Breast epithelium (tissue), 4 donors: ENCODE data around the gene HSD11B1. TPM values are rescaled to one million over a fixed set of nuclear protein-coding genes. Genes with fewer than 3 reads are reported as not detected.

Experiments
- DNase-seq, 2 donors: peaks; one replicate each; pipeline ENCODE4 v3.0.0-alpha.2; 2019; ENCODE audit warnings: low spot score in 2 of 2
- H3K27ac ChIP-seq, 2 donors: fragments of 200-600 bp; sonication (generic) in 1 of 2; one replicate each; pipeline ENCODE4 v1.5.1; 2016 to 2019; ENCODE audit warnings: mild to moderate bottlenecking in 1 of 2
- H3K27me3 ChIP-seq, 2 donors: fragments of 200-600 bp; sonication (generic) in 1 of 2; one replicate each; pipeline versions ENCODE4 v1.5.1 to v1.6.0; 2017 to 2019; ENCODE audit warnings: control low read depth in 1 of 2, mild to moderate bottlenecking in 1 of 2
- H3K36me3 ChIP-seq: fragments of 200-600 bp; one replicate; pipeline ENCODE4 v1.5.1; 2019
- H3K4me1 ChIP-seq, 2 donors: fragments of 200-600 bp; sonication (generic); one replicate each; pipeline ENCODE4 v1.5.1; 2016 to 2019; ENCODE audit warnings: control low read depth in 1 of 2
- H3K4me3 ChIP-seq, 3 donors: fragments of 200-600 bp; sonication (generic); 1 replicate in 2 of 3; 2 replicates in 1 of 3; pipeline ENCODE4 v1.5.1; 2016 to 2019; ENCODE audit warnings: mild to moderate bottlenecking in 3 of 3, moderate library complexity in 2 of 3
- H3K9me3 ChIP-seq, 2 donors: fragments of 200-600 bp; sonication (generic) in 1 of 2; one replicate each; pipeline ENCODE4 v1.5.1; 2016 to 2019; ENCODE audit warnings: control low read depth in 1 of 2
- POLR2A ChIP-seq: fragments of 450-650 bp; IDR thresholded peaks from one replicate; pipeline ENCODE4 v1.6.1; 2016; ENCODE audit warnings: antibody characterized with exemption, mild to moderate bottlenecking, moderate library complexity
- POLR2AphosphoS5 ChIP-seq, 3 donors: sonication (generic); formaldehyde crosslinking; IDR thresholded peaks; one replicate each; pipeline ENCODE4 v1.6.1; 2017; ENCODE audit warnings: antibody characterized with exemption in 3 of 3
- intact Hi-C: fragments of 100-400 bp; cut with DNase I; formaldehyde crosslinking; loops from one replicate; pipeline ENCODE4 v1.15.1; 2023; ENCODE audit warnings: low total_unique reads
- total RNA-seq, 3 donors: library from RNA; depleted of rRNA; stranded (reverse); fragments of >200 nt; gene quantifications; one replicate each; pipeline ENCODE4 v1.1.0, GENCODE V29; 2016
- TF ChIP-seq, protein P1 (sequence below), 3 donors: fragments of 450-650 bp; IDR thresholded peaks; one replicate each; pipeline ENCODE4 v1.5.1; 2016 to 2017; ENCODE audit warnings: antibody characterized with exemption in 3 of 3, mild to moderate bottlenecking in 3 of 3, moderate library complexity in 3 of 3

The HSD11B1 gene
- total RNA-seq, 3 donors from 2014 or later: 0.88 to 90.1 (median 7.5) TPM

DNA sequence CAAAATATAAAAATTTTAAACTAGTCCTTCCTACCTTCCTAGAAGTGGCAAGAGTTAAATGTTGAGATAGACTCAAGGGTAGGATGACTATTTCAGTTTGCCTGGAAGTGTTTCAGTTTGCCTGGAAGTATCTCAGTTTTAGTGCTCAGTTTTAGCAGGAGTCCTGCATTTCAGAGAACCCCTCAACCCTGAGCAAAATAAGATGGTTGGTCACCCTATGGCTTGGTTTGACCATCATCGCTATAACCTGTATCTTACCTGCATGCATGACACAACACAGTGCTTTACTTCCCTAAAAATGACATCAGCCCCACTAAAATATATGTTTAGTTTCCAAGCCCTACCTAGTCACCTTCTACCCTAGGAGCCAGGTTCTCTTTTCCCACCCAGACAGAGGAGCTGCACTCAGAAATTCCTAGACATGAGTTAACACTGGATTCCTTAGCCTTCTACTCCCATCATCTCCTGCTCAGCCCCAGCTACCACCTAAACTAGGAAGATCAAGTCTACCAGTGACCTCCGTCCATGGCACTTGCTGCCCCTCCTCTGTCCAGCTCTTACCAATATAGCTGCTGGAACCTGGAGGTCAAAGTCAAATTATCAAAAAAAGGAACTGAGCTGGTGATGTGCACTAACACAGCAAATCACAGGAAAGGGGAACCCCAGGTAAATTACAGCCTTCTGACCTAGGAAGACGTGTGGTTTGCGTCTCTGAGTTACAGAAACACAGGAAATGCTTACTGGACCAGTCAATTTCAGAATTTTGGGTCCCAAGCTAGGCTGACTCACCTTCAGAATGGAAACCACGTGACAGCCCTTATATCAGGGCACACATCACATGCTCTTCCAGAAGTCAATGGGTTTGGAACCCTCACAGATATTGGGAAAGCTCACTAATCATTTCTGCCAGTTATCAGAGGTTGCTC lies 31.7 kb upstream of the HSD11B1 start:
- no peak overlapping the region for H3K27ac ChIP-seq
- intact Hi-C loops: no loop called here
- H3K4me3 ChIP-seq: no peak overlapping the region
- no peaks in the 10 kb centered on the region for H3K36me3 ChIP-seq
- H3K4me1 ChIP-seq: no peaks in the 10 kb centered on the region
- H3K9me3 ChIP-seq: no peaks in the 10 kb centered on the region
- no peaks in the 10 kb centered on the region for H3K27me3 ChIP-seq
- no peak for TF ChIP-seq POLR2A
- no peak for TF ChIP-seq POLR2AphosphoS5 (IDR thresholded peaks at IDR 0.05)
- TF ChIP-seq, protein P1, sequence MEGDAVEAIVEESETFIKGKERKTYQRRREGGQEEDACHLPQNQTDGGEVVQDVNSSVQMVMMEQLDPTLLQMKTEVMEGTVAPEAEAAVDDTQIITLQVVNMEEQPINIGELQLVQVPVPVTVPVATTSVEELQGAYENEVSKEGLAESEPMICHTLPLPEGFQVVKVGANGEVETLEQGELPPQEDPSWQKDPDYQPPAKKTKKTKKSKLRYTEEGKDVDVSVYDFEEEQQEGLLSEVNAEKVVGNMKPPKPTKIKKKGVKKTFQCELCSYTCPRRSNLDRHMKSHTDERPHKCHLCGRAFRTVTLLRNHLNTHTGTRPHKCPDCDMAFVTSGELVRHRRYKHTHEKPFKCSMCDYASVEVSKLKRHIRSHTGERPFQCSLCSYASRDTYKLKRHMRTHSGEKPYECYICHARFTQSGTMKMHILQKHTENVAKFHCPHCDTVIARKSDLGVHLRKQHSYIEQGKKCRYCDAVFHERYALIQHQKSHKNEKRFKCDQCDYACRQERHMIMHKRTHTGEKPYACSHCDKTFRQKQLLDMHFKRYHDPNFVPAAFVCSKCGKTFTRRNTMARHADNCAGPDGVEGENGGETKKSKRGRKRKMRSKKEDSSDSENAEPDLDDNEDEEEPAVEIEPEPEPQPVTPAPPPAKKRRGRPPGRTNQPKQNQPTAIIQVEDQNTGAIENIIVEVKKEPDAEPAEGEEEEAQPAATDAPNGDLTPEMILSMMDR (IDR thresholded peaks at IDR 0.05): no peak
- no peak for DNase-seq

DNA sequence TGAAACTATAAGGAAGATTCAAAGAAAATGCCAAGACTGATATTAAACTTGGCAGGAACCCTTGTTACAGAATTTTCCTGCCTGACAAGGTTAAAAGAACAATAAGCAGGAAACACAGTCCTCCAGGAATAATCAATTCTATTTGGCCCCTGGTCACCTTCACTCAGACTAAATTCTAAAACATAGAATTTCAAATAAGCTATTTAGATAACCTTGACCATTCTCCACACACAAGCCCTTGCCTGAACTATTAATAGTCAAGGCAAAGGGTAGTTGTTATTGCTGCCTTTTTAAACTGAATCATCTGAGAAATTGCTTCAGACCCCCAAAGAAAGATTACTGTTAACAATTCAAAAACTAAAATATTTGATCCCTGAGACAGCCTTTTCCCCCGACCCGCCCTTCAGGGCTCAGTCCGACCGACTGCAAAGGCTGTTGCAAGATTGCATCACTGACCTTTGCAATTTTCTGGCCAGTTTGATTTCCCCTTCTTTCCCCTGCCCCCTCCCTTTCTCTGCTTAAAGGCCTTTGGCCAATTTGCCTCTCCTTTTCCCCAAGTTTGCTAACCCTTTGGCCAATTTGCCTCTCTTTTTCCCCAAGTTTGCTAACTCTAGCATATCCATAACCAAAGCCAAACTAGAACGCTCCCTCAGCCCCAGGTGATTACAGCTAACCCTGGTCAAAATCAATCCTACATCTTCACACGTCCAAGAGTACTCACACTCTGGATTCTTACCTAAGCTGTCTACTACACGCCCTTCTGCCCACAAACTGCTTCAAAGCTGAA lies 30.8 kb upstream of the HSD11B1 start:
- no peak overlapping the region for H3K4me3 ChIP-seq
- no peaks in the 10 kb centered on the region for H3K4me1 ChIP-seq
- H3K27ac ChIP-seq: no peak overlapping the region
- H3K27me3 ChIP-seq: no peaks in the 10 kb centered on the region
- H3K9me3 ChIP-seq: no peaks in the 10 kb centered on the region
- peak in 1 of 3 donors; percentile 68 for TF ChIP-seq POLR2AphosphoS5 (IDR thresholded peaks at IDR 0.05)
- TF ChIP-seq, protein P1 (IDR thresholded peaks at IDR 0.05): no peak
- DNase-seq: no peak
- intact Hi-C loops: no loop called here
- no peaks in the 10 kb centered on the region for H3K36me3 ChIP-seq

GRCh38 chr1:209674957-209675564 lies 29.6 kb upstream of the HSD11B1 start, which contains the start of gene G0S2:
G0S2 (plus strand) TSS chr1:209675412; CDS start chr1:209675685, 273 bp downstream.
- H3K27me3 ChIP-seq: no peaks in the 10 kb centered on the region
- H3K36me3 ChIP-seq: no peaks in the 10 kb centered on the region
- no peaks in the 10 kb centered on the region for H3K4me1 ChIP-seq
- H3K9me3 ChIP-seq: no peaks in the 10 kb centered on the region
- peak within 1 kb of the TSS in 1 of 2 donors; percentile 16 for H3K27ac ChIP-seq
- H3K4me3 ChIP-seq: peak within 1 kb of the TSS; percentile 48 to 63 (median 54)
- intact Hi-C loops: no loop called here
- TF ChIP-seq, protein P1 (IDR thresholded peaks at IDR 0.05): no peak
- no peak for TF ChIP-seq POLR2A
- no peak for TF ChIP-seq POLR2AphosphoS5 (IDR thresholded peaks at IDR 0.05)
- DNase-seq: peak in 1 of 2 donors; percentile 54

- Histone ChIP-seq H3K27ac (peak overlapping the region in 1 of 2 donors; percentile 16), H3K4me1 (no peaks in the 10 kb centered on the region), H3K36me3 (no peaks in the 10 kb centered on the region), H3K4me3 (peak overlapping the region; percentile 48 to 63 (median 54)), H3K9me3 (no peaks in the 10 kb centered on the region), H3K27me3 (no peaks in the 10 kb centered on the region)
- intact Hi-C loops: no loop called here
- TF ChIP-seq POLR2AphosphoS5 (IDR thresholded peaks at IDR 0.05) (no peak), POLR2A (no peak)
- TF ChIP-seq, protein P1 (IDR thresholded peaks at IDR 0.05): no peak
- DNase-seq: no peak
Measured at GRCh38 chr1:209675565-209676154, 29.0 kb upstream of the HSD11B1 start.
